ENCODE results near the gene APRT. TPM values are rescaled to one million over a fixed set of nuclear protein-coding genes. Genes with fewer than 3 reads are reported as not detected.

The APRT gene
- total and polyA plus RNA-seq, 9 of the 15 experiments (the other 6 are each of a cell fraction or from before 2014, with no cell fraction given): 41.7 to 409 (median 146) TPM

- TF ChIP-seq THAP12 (CRISPR knock-in tag; IDR thresholded peaks at IDR 0.05): peak; percentile 81
- TF ChIP-seq SMAD4 (CRISPR knock-in tag; conservative IDR thresholded peaks at IDR 0.05): peak; percentile 94
- no peak for TF ChIP-seq RFX1 (IDR thresholded peaks at IDR 0.05)
- peak; percentile 72 to 74; a peak in 2 of 4 replicates for TF ChIP-seq ARNT (IDR thresholded peaks at IDR 0.05)
- peak; percentile 34; the same call in 1 of the 2 replicates for TF ChIP-seq ZNF274 (IDR thresholded peaks at IDR 0.05; ENCODE audit: borderline replicate concordance, low read depth, low read length)
- TF ChIP-seq CREB1 (IDR thresholded peaks at IDR 0.05): peak; percentile 51; the same call in 1 of the 2 replicates
- TF ChIP-seq CREB1 (CRISPR knock-in tag; IDR thresholded peaks at IDR 0.05): peak; percentile 56; the same call in 1 of the 2 replicates
- peak; percentile 65 to 85 for TF ChIP-seq E2F6 (IDR thresholded peaks at IDR 0.05; ENCODE audit: borderline replicate concordance in 1 of 2, extremely low read depth in 1 of 2, insufficient read depth in 1 of 2, insufficient read length in 1 of 2, low read depth in 1 of 2, low read length in 1 of 2, poor library complexity in 1 of 2, severe bottlenecking in 1 of 2)
- TF ChIP-seq SIRT6 (IDR thresholded peaks at IDR 0.05; ENCODE audit: low read depth, low read length): no peak
- peak in 1 of 2 experiments; percentile 72; a peak in 1 of 4 replicates for TF ChIP-seq SRF (CRISPR knock-in tag; IDR thresholded peaks at IDR 0.05)
- no peak for TF ChIP-seq ZNF407 (IDR thresholded peaks at IDR 0.05; ENCODE audit: low read depth)
- TF ChIP-seq CGGBP1 (CRISPR knock-in tag; IDR thresholded peaks at IDR 0.05): 0 out of 2 replicates have a peak, but pooled peaks have one; percentile 18
- TF ChIP-seq RBFOX2 (IDR thresholded peaks at IDR 0.05; ENCODE audit: low read depth, low read length): peak; percentile 62
- no peak for TF ChIP-seq NR4A1 (CRISPR knock-in tag; IDR thresholded peaks at IDR 0.05)
- TF ChIP-seq NR4A1 (tag; IDR thresholded peaks at IDR 0.05): peak; percentile 34; the same call in 1 of the 2 replicates
- no peak for TF ChIP-seq ZSCAN32 (CRISPR knock-in tag; IDR thresholded peaks at IDR 0.05)
Observed at GRCh38 chr16:88773812-88774291, 37.9 kb downstream of the APRT start (continued).
